Lung (tissue), 12 donors: ENCODE measurements around the gene CTNNBL1. TPM values are rescaled to one million over a fixed set of nuclear protein-coding genes. Genes with fewer than 3 reads are reported as not detected.

Experiments
- ATAC-seq: fragments of 200-7000 bp; cut with Tn5 transposase; one replicate; pipeline ENCODE4 v1.9.1; 2020; ENCODE audit warnings: moderate number of reproducible peaks; ENCODE audit not compliant: insufficient read depth, low FRiP score
- DNase-seq, 3 donors: peaks; one replicate each; pipeline ENCODE4 v3.0.0-alpha.2; 2013 to 2017
- H3K27ac ChIP-seq, 2 donors: one replicate each; pipeline ENCODE4 v1.5.1; 2013; ENCODE audit warnings: mild to moderate bottlenecking in 2 of 2, moderate library complexity in 2 of 2, control low read depth in 1 of 2, inconsistent platforms in 1 of 2, low read depth in 1 of 2, low read length in 1 of 2
- H3K27me3 ChIP-seq, 3 donors: one replicate each; pipeline ENCODE4 v1.5.1; 2013; ENCODE audit warnings: low read length in 2 of 3; ENCODE audit not compliant: control insufficient read depth in 3 of 3, insufficient read depth in 3 of 3
- H3K36me3 ChIP-seq, 4 donors: one replicate each; pipeline ENCODE4 v1.5.1; 2013; ENCODE audit warnings: low read length in 4 of 4, mild to moderate bottlenecking in 1 of 4, moderate library complexity in 1 of 4; ENCODE audit not compliant: control insufficient read depth in 4 of 4, insufficient read depth in 4 of 4
- H3K4me1 ChIP-seq, 5 donors: one replicate each; pipeline ENCODE4 v1.5.1; 2013; ENCODE audit warnings: low read length in 5 of 5, mild to moderate bottlenecking in 2 of 5, moderate library complexity in 1 of 5; ENCODE audit not compliant: control insufficient read depth in 5 of 5, insufficient read depth in 5 of 5
- H3K4me3 ChIP-seq: one replicate; pipeline ENCODE4 v1.5.1; 2013; ENCODE audit warnings: mild to moderate bottlenecking, control low read depth, moderate library complexity
- H3K9ac ChIP-seq, 2 donors: one replicate each; pipeline ENCODE4 v1.5.1; 2013; ENCODE audit warnings: low read length in 2 of 2, control low read depth in 1 of 2; ENCODE audit not compliant: insufficient read depth in 1 of 2
- H3K9me3 ChIP-seq, 4 donors: one replicate each; pipeline ENCODE4 v1.5.1; 2013; ENCODE audit warnings: low read length in 3 of 4, mild to moderate bottlenecking in 1 of 4, moderate library complexity in 1 of 4; ENCODE audit not compliant: control insufficient read depth in 4 of 4, insufficient read depth in 3 of 4
- CTCF ChIP-seq: IDR thresholded peaks from 2 replicates; pipeline ENCODE4 v1.5.1; 2012; ENCODE audit warnings: mild to moderate bottlenecking; ENCODE audit errors: control extremely low read depth, extremely low read depth
- WGBS, 2 donors: extraction: QIAGEN DNeasy Blood & Tissue Kit; methylation state at CpG; one replicate each; pipeline ENCODE4 v1.1.7; 2013; 5-methylcytosine and 5-hydroxymethylcytosine counted together
- polyA plus RNA-seq, 2 donors: library from polyadenylated mRNA; stranded (reverse); fragments of 200-250 nt; gene quantifications; one replicate each; pipeline ENCODE4 v1.2.1, GENCODE V29; 2013
- total RNA-seq, 2 donors: library from RNA; depleted of rRNA in 1 of 2; stranded (reverse); fragments of >200 nt in 1 of 2; gene quantifications; one replicate each; pipeline ENCODE4 v1.2.1, GENCODE V29; 2014 to 2021
- donor health status: control.
- donor health status: control.
- donor health status: Bipolar disorder and iron deficiency.
- donor health status: healthy.
- donor health status: DM: yes; HTN: yes; CAD: no.

CTNNBL1 gene
- total and polyA plus RNA-seq, 4 donors: 38.9 to 53.1 (median 49.2) TPM

GRCh38 chr20:37864298-37864697, 170.5 kb downstream of the CTNNBL1 start:
- ATAC-seq (no peak), DNase-seq (peak; percentile 52 to 89 (median 80))
- Histone ChIP-seq H3K4me3 (no peak overlapping the region), H3K9ac (no peak overlapping the region), H3K36me3 (peaks cover 7 to 42% (median 16%) of the 10 kb centered on the region in 4 donors), H3K9me3 (peaks cover 0 to 3% (median 0%) of the 10 kb centered on the region in 4 donors), H3K4me1 (peaks cover 0 to 22% (median 8%) of the 10 kb centered on the region in 5 donors), H3K27me3 (no peaks in the 10 kb centered on the region), H3K27ac (no peak overlapping the region)
- no peak for TF ChIP-seq CTCF
- 75 to 80% methylated on average over 8 of the region's 8 CpGs for WGBS, 2 donors

- Histone ChIP-seq H3K9me3 (no peaks in the 10 kb centered on the region), H3K27ac (no peak overlapping the region), H3K9ac (no peak overlapping the region), H3K27me3 (no peaks in the 10 kb centered on the region), H3K36me3 (peaks cover 2 to 40% (median 12%) of the 10 kb centered on the region in 4 donors), H3K4me1 (peaks cover 0 to 25% (median 8%) of the 10 kb centered on the region in 5 donors), H3K4me3 (no peak overlapping the region)
- ATAC-seq (no peak), DNase-seq (no peak)
- TF ChIP-seq CTCF: no peak
- 96 to 97% methylated on average over 10 of the region's 10 CpGs for WGBS, 2 donors
These were observed 172.2 kb downstream of the CTNNBL1 start for GRCh38 chr20:37866051-37866450.

GRCh38 chr20:37867289-37868195, 173.7 kb downstream of the CTNNBL1 start:
- Histone ChIP-seq H3K4me1 (peaks cover 0 to 25% (median 8%) of the 10 kb centered on the region in 5 donors), H3K9ac (no peak overlapping the region), H3K4me3 (no peak overlapping the region), H3K27ac (no peak overlapping the region), H3K9me3 (no peaks in the 10 kb centered on the region), H3K27me3 (no peaks in the 10 kb centered on the region), H3K36me3 (peaks cover 2 to 42% (median 13%) of the 10 kb centered on the region in 4 donors)
- ATAC-seq: no peak
- 84 to 94% methylated on average over 15 of the region's 15 CpGs for WGBS, 2 donors
- TF ChIP-seq CTCF: no peak
- DNase-seq: peak in 1 of 3 donors; percentile 59
